Sigmoid colon (tissue), 4 donors: Measurements from ENCODE around the gene SLC9A3.

Experiments used
- POLR2AphosphoS5 ChIP-seq, 4 donors: sonication (generic); formaldehyde crosslinking; IDR thresholded peaks; one replicate each; pipeline ENCODE4 v1.6.1; 2017; ENCODE audit warnings: antibody characterized with exemption in 4 of 4
- TF ChIP-seq, protein P1 (sequence below), 4 experiments: fragments of 450-650 bp in 3 of 4; fragments of 200-600 bp in 1 of 4; IDR thresholded peaks; one replicate each; pipeline ENCODE4 v1.5.1; 2016 to 2019; ENCODE audit warnings: antibody characterized with exemption in 4 of 4, mild to moderate bottlenecking in 3 of 4, moderate library complexity in 2 of 4

DNA sequence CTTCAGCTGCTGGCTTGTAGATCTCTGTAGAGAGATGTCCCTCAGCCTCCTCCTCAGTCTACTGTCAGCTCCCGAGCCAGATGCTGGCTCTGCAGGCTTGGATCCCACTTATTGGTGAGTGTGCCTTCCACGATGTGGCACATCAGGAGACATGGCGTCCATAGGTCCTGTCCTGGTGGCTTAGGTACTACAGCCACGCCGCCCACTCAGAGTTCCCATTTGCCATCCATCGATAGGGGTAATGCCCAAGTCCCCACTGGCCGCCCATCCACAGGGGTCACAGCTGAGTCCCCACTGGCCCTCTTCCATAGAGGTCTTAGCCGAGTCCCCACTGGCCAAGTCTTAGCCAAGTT is 64.0 kb downstream of the SLC9A3 start:
- TF ChIP-seq, protein P1, sequence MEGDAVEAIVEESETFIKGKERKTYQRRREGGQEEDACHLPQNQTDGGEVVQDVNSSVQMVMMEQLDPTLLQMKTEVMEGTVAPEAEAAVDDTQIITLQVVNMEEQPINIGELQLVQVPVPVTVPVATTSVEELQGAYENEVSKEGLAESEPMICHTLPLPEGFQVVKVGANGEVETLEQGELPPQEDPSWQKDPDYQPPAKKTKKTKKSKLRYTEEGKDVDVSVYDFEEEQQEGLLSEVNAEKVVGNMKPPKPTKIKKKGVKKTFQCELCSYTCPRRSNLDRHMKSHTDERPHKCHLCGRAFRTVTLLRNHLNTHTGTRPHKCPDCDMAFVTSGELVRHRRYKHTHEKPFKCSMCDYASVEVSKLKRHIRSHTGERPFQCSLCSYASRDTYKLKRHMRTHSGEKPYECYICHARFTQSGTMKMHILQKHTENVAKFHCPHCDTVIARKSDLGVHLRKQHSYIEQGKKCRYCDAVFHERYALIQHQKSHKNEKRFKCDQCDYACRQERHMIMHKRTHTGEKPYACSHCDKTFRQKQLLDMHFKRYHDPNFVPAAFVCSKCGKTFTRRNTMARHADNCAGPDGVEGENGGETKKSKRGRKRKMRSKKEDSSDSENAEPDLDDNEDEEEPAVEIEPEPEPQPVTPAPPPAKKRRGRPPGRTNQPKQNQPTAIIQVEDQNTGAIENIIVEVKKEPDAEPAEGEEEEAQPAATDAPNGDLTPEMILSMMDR (IDR thresholded peaks at IDR 0.05) = no peak
- TF ChIP-seq POLR2AphosphoS5 (IDR thresholded peaks at IDR 0.05) = no peak
